GM19239 (cell line): Measurements from ENCODE around the gene DDHD1.
"Not testable (repeated sequence)": the region's sequence is repeated elsewhere in the genome, so short reads cannot be mapped to it uniquely, and the experiment has no call there.

Experiments used
- DNase-seq: peaks from one replicate; pipeline ENCODE4 v3.0.0; 2011; ENCODE audit warnings: low spot score; ENCODE audit not compliant: insufficient read length
- FAIRE-seq: peaks from 2 replicates; lab custom pipeline; 2011; peaks lifted over from hg19 to GRCh38; lab: Jason Lieb, UNC

The DDHD1 gene

DNA sequence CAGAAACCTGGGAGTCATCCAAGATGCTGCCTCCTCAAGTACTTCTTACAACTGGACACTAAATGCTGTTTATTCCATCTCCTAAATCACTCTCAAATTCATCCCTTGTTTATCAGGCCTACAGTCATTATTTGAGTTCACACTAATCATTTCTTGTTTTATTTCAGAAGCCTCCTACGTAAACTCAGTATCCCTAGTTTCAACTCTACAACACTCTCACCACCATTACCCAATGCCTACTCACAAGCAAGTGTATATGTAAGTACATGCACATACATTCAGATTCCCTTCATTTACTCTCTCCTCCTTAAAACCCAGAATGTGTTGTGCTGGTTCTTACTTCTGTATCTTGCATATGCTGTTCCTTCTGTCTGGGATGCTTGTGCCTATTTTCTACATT lies 43.0 kb downstream of the DDHD1 start:
- DNase-seq (no peak), FAIRE-seq (no peak)

DNA sequence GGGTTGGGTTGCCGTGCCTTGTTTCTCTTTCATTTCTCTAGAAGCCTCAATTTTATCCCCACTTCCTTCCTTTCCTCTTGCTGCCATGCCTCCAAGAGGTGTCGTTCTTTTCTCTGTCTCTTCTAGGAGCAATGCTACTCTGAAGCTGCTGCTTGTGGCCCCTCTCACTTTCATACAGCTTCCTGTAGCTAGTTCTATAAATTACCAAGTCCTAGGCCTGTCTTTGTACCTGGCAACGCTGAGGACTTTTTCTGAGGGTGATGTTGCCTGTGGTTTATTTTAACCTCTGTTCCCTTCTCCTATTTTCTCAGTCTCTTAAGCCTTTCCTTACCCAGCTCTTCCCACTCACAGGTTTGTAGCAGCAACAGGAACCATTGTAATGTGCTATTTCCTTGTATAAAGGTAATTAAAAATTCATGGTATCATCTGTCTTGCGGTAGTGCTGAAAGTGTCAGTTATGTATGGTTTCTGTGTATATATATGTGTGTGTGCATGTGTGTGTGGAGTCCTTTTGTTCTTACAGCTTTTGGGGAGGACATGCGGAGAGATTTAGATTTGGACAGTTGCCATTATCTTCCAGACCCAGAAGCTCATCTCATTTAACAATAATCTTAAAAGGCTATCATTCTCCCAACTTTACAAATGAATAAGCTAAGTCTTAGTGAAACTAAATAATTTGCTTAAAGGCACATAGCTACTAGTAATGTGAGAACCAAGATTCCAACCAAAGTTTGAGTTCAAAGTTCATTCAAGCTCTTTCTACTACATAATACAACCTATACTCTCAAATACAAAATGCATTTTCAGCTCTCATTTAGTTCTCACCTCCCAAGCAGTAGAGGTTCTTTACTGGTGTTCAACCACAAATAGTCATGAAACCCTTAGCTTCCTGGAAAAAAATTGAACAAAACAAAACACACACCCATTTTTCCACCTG lies 43.8 kb downstream of the DDHD1 start:
- peak; percentile 98 for FAIRE-seq
- DNase-seq, result peak; percentile 43

- DNase-seq (no peak), FAIRE-seq (no peak)
Observed at GRCh38 chr14:53108292-53109104, 44.6 kb downstream of the DDHD1 start.

GRCh38 chr14:53106768-53107167 lies 46.4 kb downstream of the DDHD1 start:
- no peak for FAIRE-seq

DNA sequence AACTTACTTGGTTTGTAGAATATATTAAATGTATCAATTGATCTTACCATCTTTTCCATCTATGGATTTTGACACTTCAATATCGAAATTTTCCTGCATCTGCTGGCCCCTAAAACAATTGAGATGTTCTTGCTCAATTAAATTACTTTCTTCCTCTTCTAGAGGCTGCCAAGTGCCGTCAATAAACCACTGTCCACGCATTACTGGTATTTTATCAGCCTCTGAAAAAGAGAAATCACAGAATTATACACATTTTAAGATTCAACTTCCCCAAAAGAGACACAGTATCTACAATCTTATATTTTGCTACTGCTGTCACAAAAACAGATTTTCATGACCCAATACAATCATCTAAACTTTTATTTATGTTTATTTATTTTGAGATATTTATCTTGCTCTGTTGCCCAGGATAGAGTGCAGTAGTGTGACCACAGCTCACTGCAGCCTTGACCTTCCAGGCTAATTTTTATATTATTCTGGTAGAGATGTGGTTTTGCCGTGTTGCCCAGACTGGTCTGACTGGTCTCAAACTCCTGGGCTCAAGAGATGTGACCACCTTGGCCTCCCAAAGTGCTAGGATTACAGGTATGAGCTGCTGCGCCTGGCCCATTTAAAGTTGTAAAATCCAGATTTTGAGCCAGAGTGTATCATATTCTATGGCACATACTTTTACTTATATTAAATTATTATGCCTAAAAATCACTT lies 49.3 kb downstream of the DDHD1 start:
- DNase-seq (no peak), FAIRE-seq (peak; percentile 54)

More at GRCh38 chr14:53106768-53107167, 46.4 kb downstream of the DDHD1 start:
- DNase-seq, result no peak

DNA sequence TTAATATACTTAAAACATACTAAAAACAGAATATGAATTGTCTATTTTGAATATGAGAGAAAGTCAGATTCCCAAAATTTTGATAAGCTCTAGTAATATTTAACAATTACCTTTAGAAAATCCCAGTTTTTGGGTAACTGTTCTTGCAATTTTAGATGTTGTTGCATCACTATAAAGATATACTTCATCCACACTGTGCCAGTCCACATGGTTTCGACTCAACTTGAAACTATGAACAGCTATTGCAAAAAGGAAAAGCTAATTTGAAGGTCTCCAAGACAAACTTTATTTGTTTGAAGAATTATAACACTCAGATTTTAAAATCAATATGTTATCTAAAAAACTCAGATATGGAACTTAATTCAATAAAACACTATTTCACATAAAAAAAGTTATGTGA lies 59.9 kb downstream of the DDHD1 start:
- no peak for DNase-seq
- FAIRE-seq, result peak; percentile 40

DNA sequence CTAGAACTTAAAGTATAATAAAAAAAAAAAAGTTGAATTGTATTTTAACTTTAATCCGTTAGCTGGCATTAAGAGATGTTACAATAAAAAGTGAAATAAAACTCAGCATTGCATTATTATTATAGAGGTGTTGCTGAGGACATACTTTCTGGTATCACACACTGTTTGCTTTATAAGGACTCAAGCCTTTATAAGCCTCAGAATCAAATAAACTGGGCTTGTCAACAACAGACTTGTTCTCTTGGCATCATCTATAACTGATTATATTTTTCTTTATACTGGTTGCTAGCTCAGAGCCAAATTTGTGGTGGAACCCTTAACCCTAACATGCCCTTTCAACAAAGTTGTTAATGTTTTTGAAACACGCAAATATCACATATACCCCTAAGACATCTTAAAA lies 62.3 kb downstream of the DDHD1 start:
- FAIRE-seq, result no peak
- no peak for DNase-seq

DNA sequence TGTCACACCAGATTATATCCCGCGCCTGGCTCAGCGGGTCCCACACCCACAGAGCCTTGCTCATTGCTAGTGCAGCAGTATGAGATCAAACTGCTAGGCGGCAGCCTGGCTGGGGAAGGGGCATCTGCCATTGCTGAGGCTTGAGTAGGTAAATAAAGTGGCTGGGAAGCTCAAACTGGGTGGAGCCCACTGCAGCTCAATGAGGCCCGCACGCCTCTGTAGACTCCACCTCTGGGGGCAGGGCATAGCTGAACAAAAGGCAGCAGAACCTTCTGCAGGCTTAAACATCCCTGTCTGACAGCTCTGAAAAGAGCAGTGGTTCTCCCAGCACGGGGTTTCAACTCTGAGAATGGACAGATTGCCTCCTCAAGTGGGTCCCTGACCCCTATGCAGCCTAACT lies 68.2 kb downstream of the DDHD1 start:
- not testable (repeated sequence) for FAIRE-seq, DNase-seq

GRCh38 chr14:53064475-53064874 lies 88.6 kb downstream of the DDHD1 start:
- DNase-seq (no peak), FAIRE-seq (no peak)

- FAIRE-seq, result no peak
Observed at GRCh38 chr14:53062856-53063255, 90.3 kb downstream of the DDHD1 start.

DNA sequence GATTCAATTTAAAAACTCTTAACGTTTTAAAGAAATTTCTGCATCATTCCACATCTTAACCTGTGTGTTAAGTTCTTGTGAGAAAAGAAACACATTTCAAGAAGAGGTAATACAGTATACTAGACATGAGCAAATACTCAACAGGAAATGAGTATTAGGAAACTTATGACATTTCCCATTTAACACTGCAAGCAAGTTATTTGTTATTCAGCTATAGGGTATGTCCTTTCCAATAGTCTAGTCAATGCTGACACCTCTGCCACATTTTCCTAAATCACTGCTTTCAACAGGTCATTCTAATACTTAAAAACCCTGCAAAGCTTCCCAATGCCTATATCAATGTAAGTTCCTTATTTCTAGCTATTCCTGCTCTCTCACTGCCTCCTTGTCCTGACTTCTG lies 93.1 kb downstream of the DDHD1 start:
- no peak for FAIRE-seq
- DNase-seq, result no peak

More at GRCh38 chr14:53062856-53063255, 90.3 kb downstream of the DDHD1 start:
- no peak for DNase-seq

DNA sequence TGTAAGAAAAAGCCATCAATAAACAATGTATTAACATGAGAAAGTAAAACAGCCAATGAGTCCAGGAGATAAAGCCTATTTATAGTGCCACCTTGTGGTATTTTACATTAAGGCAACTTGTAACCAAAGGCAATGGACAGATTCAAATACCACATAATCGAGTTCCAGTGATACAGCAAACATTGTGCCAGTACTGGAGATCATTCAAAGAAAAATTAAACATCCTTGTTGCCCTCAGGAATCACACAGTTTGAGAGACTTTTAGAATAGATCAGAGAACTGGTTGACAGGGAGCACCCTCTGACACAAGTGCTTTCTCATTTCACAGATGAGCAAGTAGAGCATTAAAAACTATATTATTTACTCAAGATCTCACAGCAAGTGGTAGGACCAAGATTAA lies 98.1 kb downstream of the DDHD1 start:
- FAIRE-seq (peak; percentile 94), DNase-seq (peak; percentile 9)

GRCh38 chr14:53054457-53054856 lies 98.7 kb downstream of the DDHD1 start:
- no peak for DNase-seq
- FAIRE-seq, result no peak

GRCh38 chr14:53048631-53049030 lies 104.5 kb downstream of the DDHD1 start:
- FAIRE-seq, result no peak
- DNase-seq, result no peak

DNA sequence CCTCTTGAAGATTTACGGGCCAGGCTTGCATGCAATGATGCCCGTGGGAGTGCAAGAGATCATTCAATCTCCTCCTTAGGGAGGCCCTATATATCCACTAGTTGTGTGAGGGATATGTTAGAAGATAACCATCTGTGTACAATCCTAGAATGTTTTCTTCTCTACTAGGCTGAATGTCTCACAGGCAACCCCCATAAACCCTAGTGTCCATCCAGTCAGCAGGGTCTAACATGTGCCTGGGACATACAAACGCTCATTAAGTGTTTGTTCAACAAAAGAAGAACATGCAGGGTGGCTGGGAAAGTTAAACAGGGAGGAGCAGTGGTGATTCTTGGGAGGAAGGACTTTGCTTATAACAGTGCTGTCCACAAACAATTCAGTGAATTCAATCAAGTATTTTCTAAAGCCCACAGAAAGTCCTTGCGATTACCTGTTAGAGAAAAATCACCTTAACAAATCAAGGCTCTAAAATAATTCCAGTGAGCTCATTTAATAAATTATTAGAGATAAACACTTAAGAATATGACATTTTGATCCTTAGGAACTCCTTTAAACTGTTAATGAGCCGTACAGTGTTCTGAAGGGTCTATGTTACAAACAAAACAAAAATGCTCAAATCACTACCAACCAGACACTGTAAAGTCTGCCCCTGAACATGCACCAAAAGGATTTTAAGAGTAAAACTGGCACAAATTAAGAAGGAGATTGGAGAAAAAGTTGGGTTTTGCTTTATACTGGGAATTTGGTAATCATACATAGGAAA lies 105.6 kb downstream of the DDHD1 start:
- no peak for DNase-seq
- no peak for FAIRE-seq

DNA sequence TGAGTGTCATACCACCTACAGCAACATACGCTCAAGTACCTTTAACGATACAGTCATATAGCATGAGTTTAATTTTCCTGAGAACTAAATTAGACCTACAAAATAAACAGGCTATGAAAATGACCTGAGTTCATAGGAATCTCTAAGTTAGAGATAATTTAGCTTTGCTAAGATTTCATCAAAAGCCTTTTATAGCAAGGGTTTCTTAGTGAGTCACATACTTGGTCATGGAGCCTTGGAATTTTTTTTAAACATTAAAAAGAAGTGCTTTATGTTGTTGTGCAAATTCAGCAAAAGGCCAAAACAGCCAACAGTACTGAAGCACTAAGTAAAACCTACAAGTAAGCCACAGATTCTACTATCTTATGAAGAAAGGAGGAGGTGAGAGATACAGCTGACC lies 108.6 kb downstream of the DDHD1 start:
- DNase-seq, result no peak
- no peak for FAIRE-seq

GRCh38 chr14:53043027-53043581 lies 110.0 kb downstream of the DDHD1 start:
- no peak for FAIRE-seq
- DNase-seq, result no peak

DNA sequence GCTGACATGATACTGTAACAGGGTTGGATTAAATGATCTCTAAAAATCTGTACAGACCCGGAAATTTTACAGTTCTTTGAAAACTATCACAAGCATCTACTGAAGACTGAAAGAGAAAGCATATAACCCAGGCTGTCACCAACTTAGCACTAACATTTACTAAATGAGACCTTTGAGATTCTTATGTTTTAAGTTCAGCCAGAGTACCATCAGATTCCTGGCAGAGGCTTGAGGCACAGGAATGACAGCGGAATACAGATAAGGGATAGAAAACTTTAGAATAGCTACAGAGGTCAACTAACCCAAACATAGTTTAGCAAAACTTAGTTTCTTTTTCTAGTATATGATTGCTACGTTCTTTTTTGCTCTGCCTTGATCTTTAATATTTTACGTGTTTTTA lies 110.6 kb downstream of the DDHD1 start:
- DNase-seq (no peak), FAIRE-seq (no peak)

- FAIRE-seq, result no peak
Observed at GRCh38 chr14:53041067-53041466, 112.1 kb downstream of the DDHD1 start.

More at GRCh38 chr14:53041067-53041466, 112.1 kb downstream of the DDHD1 start:
- no peak for DNase-seq
